Suprapubic skin (tissue), 3 donors: ENCODE results near the gene CLASP1.

Experiments
- CTCF ChIP-seq, 2 donors: fragments of 200-600 bp in 1 of 2; fragments of 450-650 bp in 1 of 2; sonication (generic) in 1 of 2; IDR thresholded peaks; one replicate each; pipeline ENCODE4 v1.5.1; 2016 to 2019; ENCODE audit warnings: antibody characterized with exemption in 2 of 2, mild to moderate bottlenecking in 1 of 2, moderate library complexity in 1 of 2
- POLR2A ChIP-seq, 2 donors: fragments of 450-650 bp; IDR thresholded peaks; one replicate each; pipeline ENCODE4 v1.6.1; 2017; ENCODE audit warnings: antibody characterized with exemption in 2 of 2, mild to moderate bottlenecking in 2 of 2, moderate library complexity in 2 of 2

DNA sequence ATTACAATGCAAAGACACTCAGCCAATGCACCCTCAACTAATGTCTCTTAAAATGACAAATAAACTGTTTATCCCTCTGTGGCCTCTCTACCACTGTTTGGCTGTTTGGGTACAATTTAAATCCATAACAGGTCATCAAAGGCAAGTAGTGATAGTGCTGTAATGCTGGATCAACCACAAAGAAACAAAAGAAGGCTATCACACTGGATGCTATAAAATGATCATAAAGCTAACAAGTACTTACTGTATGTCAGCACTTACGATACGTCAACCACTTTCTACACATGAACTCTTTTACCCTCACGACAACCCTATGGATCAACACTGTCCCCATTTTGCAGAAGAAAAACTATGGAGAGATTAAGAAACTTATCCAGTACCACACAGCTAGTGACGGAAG lies 64.5 kb downstream of the CLASP1 start:
- no peak for TF ChIP-seq POLR2A (IDR thresholded peaks at IDR 0.05)
- TF ChIP-seq CTCF (IDR thresholded peaks at IDR 0.05): no peak
